ENCODE data around the gene OR2W1. TPM values are rescaled to one million over a fixed set of nuclear protein-coding genes. Genes with fewer than 3 reads are reported as not detected.

OR2W1 gene
- total RNA-seq, 2 donors from 2014 or later = not detected

- H3K36me3 ChIP-seq = no peaks in the 10 kb centered on the region
- TF ChIP-seq CTCF (IDR thresholded peaks at IDR 0.05) = no peak
- TF ChIP-seq POLR2AphosphoS5 (IDR thresholded peaks at IDR 0.05) = no peak
- no peak for TF ChIP-seq POLR2A (IDR thresholded peaks at IDR 0.05)
- DNase-seq (ENCODE audit: low spot score) = no peak
- no peak overlapping the region for H3K4me3 ChIP-seq
- no peaks in the 10 kb centered on the region for H3K27me3 ChIP-seq (replicated peaks; ENCODE audit: insufficient read depth)
- H3K27ac ChIP-seq = no peak overlapping the region
- intact Hi-C loops (cut with DNase I) = no loop called here
- H3K9me3 ChIP-seq = no peaks in the 10 kb centered on the region
- WGBS = 39% methylated on average over 2 of the region's 2 CpGs
- no peaks in the 10 kb centered on the region for H3K4me1 ChIP-seq (replicated peaks)
These were observed 36.9 kb downstream of the OR2W1 start for GRCh38 chr6:29008089-29008488.

- 5% methylated on average over 29 of the region's 29 CpGs for WGBS
- TF ChIP-seq POLR2AphosphoS5 (IDR thresholded peaks at IDR 0.05) (peak; percentile 80), POLR2A (IDR thresholded peaks at IDR 0.05) (no peak)
- Histone ChIP-seq H3K9me3 (no peaks in the 10 kb centered on the region), H3K4me1 (replicated peaks) (no peaks in the 10 kb centered on the region), H3K36me3 (no peaks in the 10 kb centered on the region), H3K27me3 (replicated peaks; ENCODE audit: insufficient read depth) (no peaks in the 10 kb centered on the region), H3K27ac (peak within 1 kb of the TSS; percentile 50 to 67), H3K4me3 (peak within 1 kb of the TSS; percentile 45 to 48)
- intact Hi-C loops (cut with DNase I) = no loop called here
- peak; percentile 46 for DNase-seq (ENCODE audit: low spot score)
These were observed 39.6 kb downstream of the OR2W1 start, which contains the start of gene ZNF311 for GRCh38 chr6:29005183-29005885. ZNF311 (minus strand) TSS chr6:29005315; CDS start chr6:29003954, 1,361 bp downstream.

GRCh38 chr6:28996844-28997510 is 48.0 kb downstream of the OR2W1 start:
- no peak overlapping the region for H3K27ac ChIP-seq
- 89% methylated on average over 2 of the region's 2 CpGs for WGBS
- H3K4me3 ChIP-seq = no peak overlapping the region
- intact Hi-C loops (cut with DNase I) = no loop called here
- DNase-seq (ENCODE audit: low spot score) = no peak
- H3K27me3 ChIP-seq (replicated peaks; ENCODE audit: insufficient read depth) = no peaks in the 10 kb centered on the region
- no peaks in the 10 kb centered on the region for H3K9me3 ChIP-seq
- TF ChIP-seq POLR2A (IDR thresholded peaks at IDR 0.05) (no peak), POLR2AphosphoS5 (IDR thresholded peaks at IDR 0.05) (no peak), CTCF (IDR thresholded peaks at IDR 0.05) (no peak)
- no peaks in the 10 kb centered on the region for H3K36me3 ChIP-seq
- no peaks in the 10 kb centered on the region for H3K4me1 ChIP-seq (replicated peaks)

GRCh38 chr6:28995093-28995650 is 49.8 kb downstream of the OR2W1 start:
- TF ChIP-seq POLR2AphosphoS5 (IDR thresholded peaks at IDR 0.05) (no peak), POLR2A (IDR thresholded peaks at IDR 0.05) (no peak), CTCF (IDR thresholded peaks at IDR 0.05) (no peak)
- 94% methylated on average over 8 of the region's 8 CpGs for WGBS
- Histone ChIP-seq H3K36me3 (no peaks in the 10 kb centered on the region), H3K4me1 (replicated peaks) (no peaks in the 10 kb centered on the region), H3K27me3 (replicated peaks; ENCODE audit: insufficient read depth) (no peaks in the 10 kb centered on the region), H3K27ac (no peak overlapping the region), H3K9me3 (no peaks in the 10 kb centered on the region), H3K4me3 (no peak overlapping the region)
- no peak for DNase-seq (ENCODE audit: low spot score)
- intact Hi-C loops (cut with DNase I) = no loop called here

Other genes with a start within 250 kb of the OR2W1 start
- 10 to 100 TPM; 79.2 to 85.7 TPM for gene TRIM27, start 121.2 kb downstream of the OR2W1 start, total RNA-seq
- 1 to 10 TPM; 1.9 to 4.3 TPM for gene ZNF311, start 39.9 kb downstream of the OR2W1 start, total RNA-seq
- not detected for gene OR2B3, start 42.1 kb upstream of the OR2W1 start, total RNA-seq
- gene OR2J1, start 54.3 kb upstream of the OR2W1 start, total RNA-seq = under 1 TPM in 1 of 2 donors, not detected in 1; 0.68 TPM
- under 1 TPM in 1 of 2 donors, not detected in 1; 0.09 TPM for gene OR2J3, start 62.9 kb upstream of the OR2W1 start, total RNA-seq
- under 1 TPM in 1 of 2 donors, not detected in 1; 0.74 TPM for gene OR2J2, start 125.7 kb upstream of the OR2W1 start, total RNA-seq

Measured in prostate gland (tissue), 2 donors.